HPDE6-E6E7 (cell line): ENCODE results near the gene KCNQ1.

ENCODE experiments used
- DNase-seq: peaks from one replicate; pipeline ENCODE4 v3.0.0; 2011; ENCODE audit warnings: missing footprints; ENCODE audit errors: extremely low spot score

The KCNQ1 gene

GRCh38 chr11:2409611-2410468 lies 35.0 kb upstream of the KCNQ1 start:
- DNase-seq = no peak

GRCh38 chr11:2410616-2411015 lies 34.2 kb upstream of the KCNQ1 start:
- no peak for DNase-seq

- no peak for DNase-seq
These were observed 33.1 kb upstream of the KCNQ1 start for GRCh38 chr11:2411446-2412305.

GRCh38 chr11:2412323-2412722 lies 32.5 kb upstream of the KCNQ1 start:
- DNase-seq = no peak

GRCh38 chr11:2413742-2414579 lies 30.8 kb upstream of the KCNQ1 start:
- no peak for DNase-seq

GRCh38 chr11:2414616-2415015 lies 30.2 kb upstream of the KCNQ1 start:
- no peak for DNase-seq

- DNase-seq = no peak
These were observed 29.6 kb upstream of the KCNQ1 start for GRCh38 chr11:2415171-2415570.

- no peak for DNase-seq
These were observed 29.0 kb upstream of the KCNQ1 start for GRCh38 chr11:2415601-2416380.

GRCh38 chr11:2416765-2417164 lies 28.0 kb upstream of the KCNQ1 start:
- no peak for DNase-seq

- no peak for DNase-seq
These were observed 26.7 kb upstream of the KCNQ1 start for GRCh38 chr11:2417856-2418692.

- no peak for DNase-seq
These were observed 26.0 kb upstream of the KCNQ1 start for GRCh38 chr11:2418693-2419360.

- DNase-seq = peak; percentile 69
These were observed 24.9 kb upstream of the KCNQ1 start for GRCh38 chr11:2419638-2420501.

GRCh38 chr11:2420502-2421225 lies 24.1 kb upstream of the KCNQ1 start:
- peak; percentile 65 for DNase-seq

- no peak for DNase-seq
These were observed 23.4 kb upstream of the KCNQ1 start for GRCh38 chr11:2421226-2421994.

- DNase-seq = no peak
These were observed 22.8 kb upstream of the KCNQ1 start for GRCh38 chr11:2421996-2422395.

GRCh38 chr11:2422461-2423156 lies 22.2 kb upstream of the KCNQ1 start:
- no peak for DNase-seq
